DND-41 (cell line): Measurements from ENCODE around the gene PLXNA4.

Source experiments
- ATAC-seq: fragments of 200-7000 bp; cut with Tn5 transposase; 3 replicates; pipeline ENCODE4 v1.9.1; 2021; ENCODE audit warnings: low read depth; ENCODE audit not compliant: insufficient read depth
- DNase-seq: peaks from one replicate; pipeline ENCODE4 v3.0.0-alpha.2; 2020
- H2AFZ ChIP-seq: 2 replicates; pipeline ENCODE4 v1.6.0; 2012; ENCODE audit warnings: low read depth, low read length
- H3K27ac ChIP-seq: 2 replicates; pipeline ENCODE4 v1.5.1; 2012; ENCODE audit warnings: low read length, inconsistent platforms
- H3K27me3 ChIP-seq: fragments of 200-600 bp; sonication (generic); 2 replicates; pipeline ENCODE4 v1.6.0; 2012; ENCODE audit warnings: low read length, mild to moderate bottlenecking, inconsistent platforms; ENCODE audit not compliant: insufficient read depth, poor library complexity
- H3K36me3 ChIP-seq: 2 replicates; pipeline ENCODE4 v1.5.1; 2012; ENCODE audit warnings: low read length, inconsistent platforms; ENCODE audit not compliant: insufficient read depth
- H3K4me1 ChIP-seq: 2 replicates; pipeline ENCODE4 v1.5.1; 2012; ENCODE audit warnings: mild to moderate bottlenecking, low read length; ENCODE audit not compliant: insufficient read depth
- H3K4me2 ChIP-seq: 2 replicates; pipeline ENCODE4 v1.6.0; 2012; ENCODE audit warnings: mild to moderate bottlenecking, moderate library complexity, low read length, inconsistent platforms; ENCODE audit not compliant: insufficient read depth
- H3K4me3 ChIP-seq, 2 experiments: fragments of 200-600 bp in 1 of 2; shearing (Covaris generic) in 1 of 2; 2 replicates each; pipeline ENCODE4 v1.5.1; 2012 to 2016; ENCODE audit warnings: inconsistent platforms in 2 of 2, low read length in 2 of 2, mild to moderate bottlenecking in 2 of 2, low read depth in 1 of 2, moderate library complexity in 1 of 2
- H3K79me2 ChIP-seq: 2 replicates; pipeline ENCODE4 v1.6.0; 2012; ENCODE audit warnings: low read length, inconsistent platforms; ENCODE audit not compliant: insufficient read depth
- H3K9ac ChIP-seq: 2 replicates; pipeline ENCODE4 v1.6.0; 2012; ENCODE audit warnings: low read depth, mild to moderate bottlenecking, inconsistent platforms, low read length, moderate library complexity
- H3K9me3 ChIP-seq: 2 replicates; pipeline ENCODE4 v1.5.1; 2012; ENCODE audit warnings: low read length, moderate library complexity, mild to moderate bottlenecking, inconsistent platforms; ENCODE audit not compliant: insufficient read depth, severe bottlenecking
- H4K20me1 ChIP-seq: 2 replicates; pipeline ENCODE4 v1.6.0; 2012; ENCODE audit warnings: low read length; ENCODE audit not compliant: insufficient read depth
- EZH2 ChIP-seq: IDR thresholded peaks from 3 replicates; pipeline ENCODE4 v1.6.1; 2012; ENCODE audit warnings: borderline replicate concordance, low read depth, mild to moderate bottlenecking, moderate library complexity, low read length, inconsistent platforms; ENCODE audit not compliant: severe bottlenecking
- TF ChIP-seq, protein P1 (sequence below): IDR thresholded peaks from 2 replicates; pipeline ENCODE4 v1.5.1; 2012; ENCODE audit warnings: borderline replicate concordance, low read length, moderate library complexity, mild to moderate bottlenecking; ENCODE audit not compliant: poor library complexity, severe bottlenecking; ENCODE audit errors: extremely low read depth

The PLXNA4 gene

DNA sequence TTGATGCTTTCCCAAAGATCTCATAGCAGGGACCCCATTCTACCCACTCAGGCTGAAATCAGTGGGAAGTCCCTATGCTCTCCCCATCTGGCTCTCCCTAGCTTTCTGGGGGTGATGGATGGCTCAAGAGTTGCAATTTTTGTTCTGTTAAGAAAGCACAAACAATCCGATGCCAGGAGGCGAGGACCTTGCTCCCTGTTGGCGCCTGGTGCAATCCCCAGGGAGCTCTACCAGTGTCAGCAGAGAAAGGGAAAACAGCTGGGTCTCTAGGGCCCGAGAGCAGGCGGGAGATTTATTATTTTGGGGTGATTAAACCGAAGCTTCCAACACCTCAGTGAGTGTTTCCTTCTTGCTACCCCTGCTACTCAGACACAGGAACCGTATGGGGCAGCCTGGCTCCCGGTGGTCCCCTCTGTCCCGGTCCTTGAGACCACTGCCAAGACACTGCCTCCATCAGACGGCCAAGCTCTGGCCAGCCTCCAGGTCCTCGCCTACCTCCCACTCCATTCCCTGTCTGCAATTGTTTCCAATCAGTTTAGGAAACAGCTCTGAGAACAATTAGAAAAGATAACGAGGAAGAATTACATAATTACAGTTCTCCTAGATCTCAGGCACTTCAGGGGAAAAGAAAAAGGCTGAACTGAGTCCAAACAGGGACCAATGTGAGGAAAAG is 147.9 kb downstream of the PLXNA4 start:
- H3K9ac ChIP-seq: no peak overlapping the region
- no peaks in the 10 kb centered on the region for H3K79me2 ChIP-seq
- no peak overlapping the region for H3K4me3 ChIP-seq
- H3K4me2 ChIP-seq: no peak overlapping the region
- H2AFZ ChIP-seq: no peak overlapping the region
- ATAC-seq (no peak), DNase-seq (no peak)
- no peaks in the 10 kb centered on the region for H3K9me3 ChIP-seq
- 0 out of 2 replicates have a peak, but pooled peaks cover 3% of the 10 kb centered on the region for H3K4me1 ChIP-seq
- no peaks in the 10 kb centered on the region for H3K27me3 ChIP-seq
- no peak overlapping the region for H3K27ac ChIP-seq
- no peaks in the 10 kb centered on the region for H3K36me3 ChIP-seq
- TF ChIP-seq, protein P1, sequence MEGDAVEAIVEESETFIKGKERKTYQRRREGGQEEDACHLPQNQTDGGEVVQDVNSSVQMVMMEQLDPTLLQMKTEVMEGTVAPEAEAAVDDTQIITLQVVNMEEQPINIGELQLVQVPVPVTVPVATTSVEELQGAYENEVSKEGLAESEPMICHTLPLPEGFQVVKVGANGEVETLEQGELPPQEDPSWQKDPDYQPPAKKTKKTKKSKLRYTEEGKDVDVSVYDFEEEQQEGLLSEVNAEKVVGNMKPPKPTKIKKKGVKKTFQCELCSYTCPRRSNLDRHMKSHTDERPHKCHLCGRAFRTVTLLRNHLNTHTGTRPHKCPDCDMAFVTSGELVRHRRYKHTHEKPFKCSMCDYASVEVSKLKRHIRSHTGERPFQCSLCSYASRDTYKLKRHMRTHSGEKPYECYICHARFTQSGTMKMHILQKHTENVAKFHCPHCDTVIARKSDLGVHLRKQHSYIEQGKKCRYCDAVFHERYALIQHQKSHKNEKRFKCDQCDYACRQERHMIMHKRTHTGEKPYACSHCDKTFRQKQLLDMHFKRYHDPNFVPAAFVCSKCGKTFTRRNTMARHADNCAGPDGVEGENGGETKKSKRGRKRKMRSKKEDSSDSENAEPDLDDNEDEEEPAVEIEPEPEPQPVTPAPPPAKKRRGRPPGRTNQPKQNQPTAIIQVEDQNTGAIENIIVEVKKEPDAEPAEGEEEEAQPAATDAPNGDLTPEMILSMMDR: no peak
- no peak for TF ChIP-seq EZH2
- no peaks in the 10 kb centered on the region for H4K20me1 ChIP-seq

DNA sequence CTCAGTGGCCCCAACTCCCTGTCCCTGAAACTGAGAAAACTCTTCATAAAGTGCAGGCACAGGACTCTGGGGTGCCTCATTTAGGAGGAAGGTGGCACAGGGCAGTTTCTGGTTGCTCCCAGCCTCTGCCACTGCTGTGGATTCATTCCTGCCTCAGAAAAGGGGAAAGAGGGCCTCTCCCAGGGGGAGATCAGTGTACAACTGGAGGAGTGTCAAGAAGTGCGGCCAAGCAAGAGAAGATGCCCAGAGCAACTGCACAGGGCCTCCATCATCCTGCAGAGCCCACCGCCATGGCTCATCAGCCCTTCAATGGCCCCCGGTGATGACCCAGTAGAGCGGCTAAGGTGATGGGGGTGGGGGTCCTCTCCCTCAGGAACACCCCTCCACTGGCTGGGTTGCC is 150.3 kb downstream of the PLXNA4 start:
- TF ChIP-seq, protein P1: no peak
- TF ChIP-seq EZH2: no peak
- no peak for ATAC-seq
- no peaks in the 10 kb centered on the region for H3K27me3 ChIP-seq
- H3K79me2 ChIP-seq: no peaks in the 10 kb centered on the region
- no peak overlapping the region for H3K4me2 ChIP-seq
- H3K9ac ChIP-seq: no peak overlapping the region
- no peaks in the 10 kb centered on the region for H3K9me3 ChIP-seq
- no peak overlapping the region for H3K27ac ChIP-seq
- DNase-seq: no peak
- no peak overlapping the region for H2AFZ ChIP-seq
- no peak overlapping the region for H3K4me3 ChIP-seq
- H4K20me1 ChIP-seq: no peaks in the 10 kb centered on the region
- no peaks in the 10 kb centered on the region for H3K4me1 ChIP-seq
- H3K36me3 ChIP-seq: no peaks in the 10 kb centered on the region

DNA sequence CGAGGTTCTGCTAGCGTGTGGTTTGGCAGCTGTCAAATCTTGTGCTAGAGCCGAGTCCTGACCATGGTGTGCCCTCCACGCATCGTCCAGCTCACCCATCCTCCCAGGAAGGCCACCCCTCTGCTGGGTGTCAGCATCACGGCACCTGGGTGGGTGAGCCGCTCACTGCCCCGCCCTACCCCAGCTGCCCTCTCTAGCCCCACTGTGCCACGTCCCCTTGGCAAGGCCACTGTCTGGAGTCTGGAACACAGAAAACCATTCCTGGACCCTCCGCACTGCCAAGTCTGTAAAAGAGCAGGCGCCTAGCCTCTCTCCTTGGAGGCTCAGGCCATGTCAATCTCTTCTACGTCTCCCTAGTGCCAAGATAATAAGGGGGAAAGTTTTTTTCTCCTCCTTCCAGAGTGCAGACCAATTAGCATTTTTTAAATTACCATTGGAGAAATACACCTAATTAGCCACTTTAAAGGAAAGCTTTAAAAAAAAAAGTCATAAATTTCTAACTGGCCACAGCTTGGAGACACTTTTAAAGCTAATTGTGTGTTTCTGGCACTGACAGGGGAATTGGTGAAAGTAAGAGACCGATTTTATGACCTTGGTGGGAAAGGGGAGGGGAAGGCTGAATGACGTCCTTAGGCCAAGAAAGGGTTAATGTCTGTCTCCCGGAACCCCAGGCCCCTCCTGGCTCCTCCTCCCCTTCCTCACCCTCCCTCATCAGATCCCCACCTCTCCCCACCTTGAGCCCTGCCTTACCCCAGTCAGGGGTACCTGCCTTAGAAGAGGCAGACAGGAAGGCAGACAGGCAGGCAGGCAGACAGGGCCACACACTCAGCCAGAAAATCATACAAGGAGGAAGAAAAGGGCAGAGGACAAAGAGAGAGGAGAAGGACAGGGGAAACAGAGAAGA is 151.2 kb downstream of the PLXNA4 start:
- Histone ChIP-seq H3K36me3 (no peaks in the 10 kb centered on the region), H3K27ac (no peak overlapping the region), H3K9ac (no peak overlapping the region), H4K20me1 (no peaks in the 10 kb centered on the region), H3K79me2 (no peaks in the 10 kb centered on the region), H3K9me3 (no peaks in the 10 kb centered on the region), H3K27me3 (no peaks in the 10 kb centered on the region), H3K4me2 (no peak overlapping the region), H2AFZ (no peak overlapping the region), H3K4me3 (no peak overlapping the region), H3K4me1 (no peaks in the 10 kb centered on the region)
- TF ChIP-seq, protein P1: no peak
- no peak for TF ChIP-seq EZH2
- no peak for DNase-seq
- ATAC-seq: no peak
